Ishikawa (cell line): Measurements from ENCODE around the gene ERVK3-1.
A peak's percentile ranks its signal among the peaks of the same experiment; 100 is the strongest.

Experiments used
- CEBPB ChIP-seq: IDR thresholded peaks from 2 replicates; pipeline ENCODE4 v1.6.1; 2012
- CREB1 ChIP-seq: IDR thresholded peaks from 2 replicates; pipeline ENCODE4 v1.6.1; 2012; ENCODE audit warnings: low read depth
- EGR1 ChIP-seq: IDR thresholded peaks from 2 replicates; pipeline ENCODE4 v1.6.1; 2012
- EP300 ChIP-seq: IDR thresholded peaks from 2 replicates; pipeline ENCODE4 v1.6.1; 2012; ENCODE audit warnings: borderline replicate concordance
- FOXM1 ChIP-seq: IDR thresholded peaks from 2 replicates; pipeline ENCODE4 v1.6.1; 2012; ENCODE audit warnings: low read depth, borderline replicate concordance
- NFIC ChIP-seq: IDR thresholded peaks from 2 replicates; pipeline ENCODE4 v1.6.1; 2012
- RAD21 ChIP-seq: IDR thresholded peaks from 2 replicates; pipeline ENCODE4 v1.6.1; 2012; ENCODE audit warnings: low read depth
- TAF1 ChIP-seq: IDR thresholded peaks from 2 replicates; pipeline ENCODE4 v1.6.1; 2012; ENCODE audit warnings: low read depth, mild to moderate bottlenecking
- TCF12 ChIP-seq: IDR thresholded peaks from 2 replicates; pipeline ENCODE4 v1.6.1; 2012; ENCODE audit warnings: low read depth
- TEAD4 ChIP-seq: IDR thresholded peaks from 2 replicates; pipeline ENCODE4 v1.6.1; 2012
- YY1 ChIP-seq: IDR thresholded peaks from 2 replicates; pipeline ENCODE4 v1.6.1; 2012; ENCODE audit warnings: low read depth
- ZBTB7A ChIP-seq: IDR thresholded peaks from 2 replicates; pipeline ENCODE4 v1.6.1; 2012; ENCODE audit warnings: low read depth
- TF ChIP-seq, protein P1 (sequence below): IDR thresholded peaks from 2 replicates; pipeline ENCODE4 v1.6.1; 2012; ENCODE audit warnings: low read depth, mild to moderate bottlenecking
- TF ChIP-seq, protein P2 (sequence below): IDR thresholded peaks from 2 replicates; pipeline ENCODE4 v1.6.1; 2012
- TF ChIP-seq, protein P3 (sequence below): IDR thresholded peaks from 2 replicates; pipeline ENCODE4 v1.6.1; 2012

Gene ERVK3-1

DNA sequence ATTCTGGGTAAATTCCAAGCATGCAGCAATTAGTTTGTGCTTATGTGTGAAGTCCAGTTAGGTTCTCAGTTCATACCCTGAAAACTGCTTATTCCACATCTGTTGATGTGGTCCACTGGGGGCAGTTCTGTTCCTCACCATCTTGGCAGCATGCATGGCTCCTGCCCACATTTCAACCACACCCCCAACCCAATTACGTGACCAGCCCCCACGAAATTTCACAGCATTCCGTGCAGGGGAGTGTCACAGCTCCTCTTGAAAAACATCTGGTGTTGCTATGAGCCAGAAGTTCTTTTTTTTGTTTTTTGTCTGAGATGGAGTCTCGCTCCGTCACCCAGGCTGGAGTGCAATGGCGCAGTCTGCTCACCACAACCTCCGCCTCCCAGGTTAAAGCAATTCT, 9.1 kb upstream of the ERVK3-1 start:
- TF ChIP-seq YY1 (no peak), EP300 (no peak), ZBTB7A (no peak), NFIC (no peak), RAD21 (no peak)

DNA sequence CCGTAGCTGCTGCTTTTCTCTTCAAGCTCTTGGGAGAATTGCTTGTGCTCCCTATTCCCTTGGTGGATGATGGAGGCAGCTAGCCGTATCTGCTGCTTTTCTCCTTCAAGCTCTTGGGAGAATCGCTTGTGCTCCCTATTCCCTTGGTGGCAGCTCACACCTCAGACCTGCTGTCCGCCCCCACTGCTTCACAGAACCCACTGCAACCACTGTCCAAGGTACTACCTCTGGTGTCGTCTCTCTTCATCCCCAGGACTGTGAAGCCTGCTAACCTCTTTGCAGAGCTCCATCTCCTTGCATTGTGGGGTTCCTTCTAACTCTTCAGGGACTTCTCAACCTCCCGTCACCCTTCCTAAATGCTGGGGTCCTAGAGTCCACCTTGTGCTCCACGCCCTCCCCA, 4.6 kb upstream of the ERVK3-1 start:
- TF ChIP-seq EP300: no peak
- TF ChIP-seq, protein P1, sequence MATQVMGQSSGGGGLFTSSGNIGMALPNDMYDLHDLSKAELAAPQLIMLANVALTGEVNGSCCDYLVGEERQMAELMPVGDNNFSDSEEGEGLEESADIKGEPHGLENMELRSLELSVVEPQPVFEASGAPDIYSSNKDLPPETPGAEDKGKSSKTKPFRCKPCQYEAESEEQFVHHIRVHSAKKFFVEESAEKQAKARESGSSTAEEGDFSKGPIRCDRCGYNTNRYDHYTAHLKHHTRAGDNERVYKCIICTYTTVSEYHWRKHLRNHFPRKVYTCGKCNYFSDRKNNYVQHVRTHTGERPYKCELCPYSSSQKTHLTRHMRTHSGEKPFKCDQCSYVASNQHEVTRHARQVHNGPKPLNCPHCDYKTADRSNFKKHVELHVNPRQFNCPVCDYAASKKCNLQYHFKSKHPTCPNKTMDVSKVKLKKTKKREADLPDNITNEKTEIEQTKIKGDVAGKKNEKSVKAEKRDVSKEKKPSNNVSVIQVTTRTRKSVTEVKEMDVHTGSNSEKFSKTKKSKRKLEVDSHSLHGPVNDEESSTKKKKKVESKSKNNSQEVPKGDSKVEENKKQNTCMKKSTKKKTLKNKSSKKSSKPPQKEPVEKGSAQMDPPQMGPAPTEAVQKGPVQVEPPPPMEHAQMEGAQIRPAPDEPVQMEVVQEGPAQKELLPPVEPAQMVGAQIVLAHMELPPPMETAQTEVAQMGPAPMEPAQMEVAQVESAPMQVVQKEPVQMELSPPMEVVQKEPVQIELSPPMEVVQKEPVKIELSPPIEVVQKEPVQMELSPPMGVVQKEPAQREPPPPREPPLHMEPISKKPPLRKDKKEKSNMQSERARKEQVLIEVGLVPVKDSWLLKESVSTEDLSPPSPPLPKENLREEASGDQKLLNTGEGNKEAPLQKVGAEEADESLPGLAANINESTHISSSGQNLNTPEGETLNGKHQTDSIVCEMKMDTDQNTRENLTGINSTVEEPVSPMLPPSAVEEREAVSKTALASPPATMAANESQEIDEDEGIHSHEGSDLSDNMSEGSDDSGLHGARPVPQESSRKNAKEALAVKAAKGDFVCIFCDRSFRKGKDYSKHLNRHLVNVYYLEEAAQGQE: peak; percentile 67

DNA sequence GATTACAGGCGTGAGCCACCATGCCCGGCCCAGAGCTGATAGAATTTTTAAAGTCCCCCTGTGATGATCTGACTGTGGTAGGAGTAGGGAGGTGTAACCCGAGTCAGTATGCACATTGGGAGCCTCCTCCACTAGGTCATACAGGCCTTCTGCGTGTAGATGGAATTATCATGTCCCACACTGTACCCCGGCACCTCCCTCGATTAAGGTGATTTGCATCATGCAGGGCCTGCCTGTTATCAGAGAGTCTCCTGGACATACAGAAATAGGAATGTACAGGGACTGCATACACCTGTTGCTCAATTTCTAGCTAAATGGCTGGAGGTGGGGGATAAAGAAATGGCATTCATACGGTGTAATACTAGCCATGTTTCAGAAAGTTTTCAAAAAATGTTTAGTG, 922 bp upstream of the ERVK3-1 start:
- TF ChIP-seq, protein P2, sequence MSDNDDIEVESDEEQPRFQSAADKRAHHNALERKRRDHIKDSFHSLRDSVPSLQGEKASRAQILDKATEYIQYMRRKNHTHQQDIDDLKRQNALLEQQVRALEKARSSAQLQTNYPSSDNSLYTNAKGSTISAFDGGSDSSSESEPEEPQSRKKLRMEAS: no peak
- TF ChIP-seq CEBPB: 0 out of 2 replicates have a peak, but pooled peaks have one; percentile 15

DNA sequence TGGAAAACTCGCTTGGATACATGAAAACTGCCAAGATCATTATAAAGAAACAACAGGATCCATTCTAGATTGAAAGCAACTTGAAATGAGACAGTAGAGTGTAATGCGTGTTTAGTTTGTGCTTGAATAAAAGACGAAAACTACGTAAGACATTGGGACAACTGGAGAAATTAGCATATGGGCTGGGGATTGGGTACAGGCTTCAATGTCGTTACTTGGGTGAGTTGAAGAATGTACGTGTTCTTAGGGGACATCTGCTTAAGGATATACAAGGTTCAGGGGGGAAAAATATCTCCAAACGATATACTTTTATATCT, 471 bp upstream of the ERVK3-1 start:
- TF ChIP-seq, protein P2: no peak
- TF ChIP-seq, protein P1: no peak
- no peak for TF ChIP-seq CEBPB

DNA sequence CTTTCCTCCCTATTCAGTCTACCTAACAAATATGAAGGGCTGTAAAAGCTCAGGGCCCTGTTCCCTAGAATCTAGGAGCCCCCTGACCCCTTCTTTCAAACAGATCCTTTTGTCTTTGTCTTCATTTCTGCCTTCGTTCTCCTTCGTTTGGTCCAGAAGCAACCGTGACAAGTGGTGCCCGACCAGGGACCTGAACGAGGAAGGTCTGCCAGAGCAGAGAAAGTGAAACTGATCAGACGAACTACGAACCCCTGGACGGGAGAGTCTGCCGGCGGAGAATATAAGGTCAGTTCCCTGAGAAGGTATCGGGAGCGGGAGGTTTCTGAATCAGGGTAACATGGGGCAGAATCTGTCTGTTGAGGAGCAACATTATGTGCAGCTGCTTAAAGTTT, 751 bp downstream of the ERVK3-1 start:
- TF ChIP-seq RAD21 (no peak), TAF1 (no peak), YY1 (no peak), EP300 (no peak), ZBTB7A (no peak), TEAD4 (no peak), TCF12 (no peak), FOXM1 (no peak), EGR1 (no peak), CREB1 (no peak), CEBPB (no peak)
- TF ChIP-seq, protein P3, sequence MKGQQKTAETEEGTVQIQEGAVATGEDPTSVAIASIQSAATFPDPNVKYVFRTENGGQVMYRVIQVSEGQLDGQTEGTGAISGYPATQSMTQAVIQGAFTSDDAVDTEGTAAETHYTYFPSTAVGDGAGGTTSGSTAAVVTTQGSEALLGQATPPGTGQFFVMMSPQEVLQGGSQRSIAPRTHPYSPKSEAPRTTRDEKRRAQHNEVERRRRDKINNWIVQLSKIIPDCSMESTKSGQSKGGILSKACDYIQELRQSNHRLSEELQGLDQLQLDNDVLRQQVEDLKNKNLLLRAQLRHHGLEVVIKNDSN: no peak

DNA sequence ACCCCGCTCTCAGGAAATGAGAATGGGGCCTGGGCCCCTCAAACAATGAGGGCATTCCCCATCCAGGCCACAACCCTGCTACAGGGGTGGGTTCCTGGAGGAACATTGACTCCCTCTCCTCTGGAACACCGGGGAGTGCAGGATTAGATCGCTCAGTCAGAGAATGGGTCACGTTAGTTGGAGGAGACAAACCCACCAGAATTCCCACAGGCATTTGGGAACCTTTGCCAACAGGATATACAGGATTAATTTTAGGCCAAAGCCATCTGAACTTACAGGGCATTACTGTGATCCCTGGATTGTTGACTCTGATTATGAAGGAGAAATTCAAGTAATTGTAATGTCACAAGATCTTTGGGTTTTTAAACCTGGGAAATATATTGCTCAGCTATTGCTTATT, 2.6 kb downstream of the ERVK3-1 start:
- TF ChIP-seq, protein P1: no peak
- TF ChIP-seq EGR1: no peak
- no peak for TF ChIP-seq YY1

DNA sequence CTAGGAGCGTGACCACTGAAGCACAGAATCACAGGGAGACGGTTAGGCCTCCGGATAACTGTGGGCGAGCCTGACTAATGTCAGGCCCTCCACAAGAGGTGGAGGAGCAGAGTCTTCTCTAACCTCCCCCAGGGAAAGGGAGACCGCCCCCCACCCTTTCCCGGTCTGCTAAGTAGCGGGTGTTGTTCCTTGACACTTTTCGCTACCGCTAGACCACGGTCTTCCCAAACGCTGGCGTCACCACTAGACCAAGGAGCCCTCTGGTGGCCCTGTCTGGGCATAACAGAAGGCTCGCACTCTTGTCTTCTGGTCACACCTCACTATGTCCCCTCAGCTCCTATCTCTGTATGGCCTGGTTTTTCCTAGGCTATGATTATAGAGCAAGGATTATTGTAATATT, 5.5 kb downstream of the ERVK3-1 start:
- peak; percentile 9; the same call in 1 of the 2 replicates for TF ChIP-seq RAD21
